ENCODE results near the gene LGSN. TPM values are rescaled to one million over a fixed set of nuclear protein-coding genes. Genes with fewer than 3 reads are reported as not detected.

LGSN gene
- total RNA-seq, 1 donor from 2014 or later, result not detected

- Mint-ChIP-seq H3K27ac (ENCODE audit: unreplicated experiment) (no peak overlapping the region), H3K36me3 (ENCODE audit: low read depth, unreplicated experiment) (no peaks in the 10 kb centered on the region), H3K27me3 (ENCODE audit: unreplicated experiment) (no peaks in the 10 kb centered on the region), H3K9me3 (ENCODE audit: unreplicated experiment) (no peaks in the 10 kb centered on the region), H3K4me3 (ENCODE audit: unreplicated experiment) (no peak overlapping the region), H3K4me1 (ENCODE audit: unreplicated experiment) (no peaks in the 10 kb centered on the region)
- DNase-seq (ENCODE audit: low spot score), result no peak
- no peak for TF ChIP-seq CTCF (IDR thresholded peaks at IDR 0.05; ENCODE audit: unreplicated experiment)
Observed at GRCh38 chr6:63306420-63306819, 13.4 kb downstream of the LGSN start.

GRCh38 chr6:63305277-63305676, 14.5 kb downstream of the LGSN start:
- no peak for DNase-seq (ENCODE audit: low spot score)
- Mint-ChIP-seq H3K36me3 (ENCODE audit: low read depth, unreplicated experiment) (no peaks in the 10 kb centered on the region), H3K9me3 (ENCODE audit: unreplicated experiment) (no peaks in the 10 kb centered on the region), H3K27ac (ENCODE audit: unreplicated experiment) (no peak overlapping the region), H3K27me3 (ENCODE audit: unreplicated experiment) (no peaks in the 10 kb centered on the region), H3K4me1 (ENCODE audit: unreplicated experiment) (no peaks in the 10 kb centered on the region), H3K4me3 (ENCODE audit: unreplicated experiment) (no peak overlapping the region)
- TF ChIP-seq CTCF (IDR thresholded peaks at IDR 0.05; ENCODE audit: unreplicated experiment), result no peak

GRCh38 chr6:63303476-63303875, 16.3 kb downstream of the LGSN start:
- no peaks in the 10 kb centered on the region for H3K36me3 Mint-ChIP-seq (ENCODE audit: low read depth, unreplicated experiment)

GRCh38 chr6:63299667-63300066, 20.1 kb downstream of the LGSN start:
- Mint-ChIP-seq H3K9me3 (ENCODE audit: unreplicated experiment) (no peaks in the 10 kb centered on the region), H3K4me3 (ENCODE audit: unreplicated experiment) (no peak overlapping the region), H3K36me3 (ENCODE audit: low read depth, unreplicated experiment) (no peaks in the 10 kb centered on the region), H3K27me3 (ENCODE audit: unreplicated experiment) (no peaks in the 10 kb centered on the region), H3K4me1 (ENCODE audit: unreplicated experiment) (no peaks in the 10 kb centered on the region), H3K27ac (ENCODE audit: unreplicated experiment) (no peak overlapping the region)
- TF ChIP-seq CTCF (IDR thresholded peaks at IDR 0.05; ENCODE audit: unreplicated experiment), result no peak
- no peak for DNase-seq (ENCODE audit: low spot score)

More at GRCh38 chr6:63303476-63303875, 16.3 kb downstream of the LGSN start:
- no peak for TF ChIP-seq CTCF (IDR thresholded peaks at IDR 0.05; ENCODE audit: unreplicated experiment)
- DNase-seq (ENCODE audit: low spot score), result no peak
- Mint-ChIP-seq H3K27me3 (ENCODE audit: unreplicated experiment) (no peaks in the 10 kb centered on the region), H3K27ac (ENCODE audit: unreplicated experiment) (no peak overlapping the region), H3K4me3 (ENCODE audit: unreplicated experiment) (no peak overlapping the region), H3K4me1 (ENCODE audit: unreplicated experiment) (no peaks in the 10 kb centered on the region), H3K9me3 (ENCODE audit: unreplicated experiment) (no peaks in the 10 kb centered on the region)

- no peak overlapping the region for H3K4me3 Mint-ChIP-seq (ENCODE audit: unreplicated experiment)
Observed at GRCh38 chr6:63295553-63296194, 24.1 kb downstream of the LGSN start.

More at GRCh38 chr6:63295553-63296194, 24.1 kb downstream of the LGSN start:
- no peaks in the 10 kb centered on the region for H3K36me3 Mint-ChIP-seq (ENCODE audit: low read depth, unreplicated experiment)
- TF ChIP-seq CTCF (IDR thresholded peaks at IDR 0.05; ENCODE audit: unreplicated experiment), result no peak
- H3K27me3 Mint-ChIP-seq (ENCODE audit: unreplicated experiment), result no peaks in the 10 kb centered on the region
- no peaks in the 10 kb centered on the region for H3K9me3 Mint-ChIP-seq (ENCODE audit: unreplicated experiment)
- DNase-seq (ENCODE audit: low spot score), result no peak
- H3K4me1 Mint-ChIP-seq (ENCODE audit: unreplicated experiment), result no peaks in the 10 kb centered on the region
- no peak overlapping the region for H3K27ac Mint-ChIP-seq (ENCODE audit: unreplicated experiment)

All from endothelial cell (in vitro differentiated cells).